ENCODE data around the gene CPT1C.

The CPT1C gene

DNA sequence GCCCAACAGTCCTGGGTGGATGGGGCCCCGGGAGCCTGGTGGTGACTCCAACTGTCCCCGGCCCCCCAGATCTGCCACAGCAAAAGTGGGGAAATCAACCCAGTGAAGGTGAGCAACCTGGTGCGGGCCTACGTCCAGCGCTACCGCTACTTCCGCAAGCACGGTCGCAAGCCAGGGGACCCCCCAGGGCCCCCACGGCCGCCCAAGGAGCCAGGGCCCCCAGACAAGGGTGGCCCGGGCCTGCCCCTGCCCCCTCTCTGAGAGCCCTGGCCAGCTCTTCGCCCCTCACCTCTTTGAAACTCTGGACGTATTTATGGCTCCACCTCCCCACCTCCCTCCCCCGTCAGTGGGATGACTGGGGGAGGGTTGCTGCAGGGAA is 32.8 kb upstream of the CPT1C start:
- TF ChIP-seq, protein P1, sequence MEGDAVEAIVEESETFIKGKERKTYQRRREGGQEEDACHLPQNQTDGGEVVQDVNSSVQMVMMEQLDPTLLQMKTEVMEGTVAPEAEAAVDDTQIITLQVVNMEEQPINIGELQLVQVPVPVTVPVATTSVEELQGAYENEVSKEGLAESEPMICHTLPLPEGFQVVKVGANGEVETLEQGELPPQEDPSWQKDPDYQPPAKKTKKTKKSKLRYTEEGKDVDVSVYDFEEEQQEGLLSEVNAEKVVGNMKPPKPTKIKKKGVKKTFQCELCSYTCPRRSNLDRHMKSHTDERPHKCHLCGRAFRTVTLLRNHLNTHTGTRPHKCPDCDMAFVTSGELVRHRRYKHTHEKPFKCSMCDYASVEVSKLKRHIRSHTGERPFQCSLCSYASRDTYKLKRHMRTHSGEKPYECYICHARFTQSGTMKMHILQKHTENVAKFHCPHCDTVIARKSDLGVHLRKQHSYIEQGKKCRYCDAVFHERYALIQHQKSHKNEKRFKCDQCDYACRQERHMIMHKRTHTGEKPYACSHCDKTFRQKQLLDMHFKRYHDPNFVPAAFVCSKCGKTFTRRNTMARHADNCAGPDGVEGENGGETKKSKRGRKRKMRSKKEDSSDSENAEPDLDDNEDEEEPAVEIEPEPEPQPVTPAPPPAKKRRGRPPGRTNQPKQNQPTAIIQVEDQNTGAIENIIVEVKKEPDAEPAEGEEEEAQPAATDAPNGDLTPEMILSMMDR (IDR thresholded peaks at IDR 0.05; ENCODE audit: low read depth, low read length, missing control alignments), result no peak
- DNase-seq, result no peak
- H3K36me3 ChIP-seq (replicated peaks), result peaks cover 90% of the 10 kb centered on the region
- in situ Hi-C loops (cut with HindIII; ENCODE audit: low pct_ligation_motif_present, low sequenced_read_pairs), result no loop called here
- H3K27ac ChIP-seq, result no peak overlapping the region
- no peak overlapping the region for H3K4me3 ChIP-seq (ENCODE audit: low read depth, low read length)
- H3K27me3 ChIP-seq (replicated peaks), result no peaks in the 10 kb centered on the region

DNA sequence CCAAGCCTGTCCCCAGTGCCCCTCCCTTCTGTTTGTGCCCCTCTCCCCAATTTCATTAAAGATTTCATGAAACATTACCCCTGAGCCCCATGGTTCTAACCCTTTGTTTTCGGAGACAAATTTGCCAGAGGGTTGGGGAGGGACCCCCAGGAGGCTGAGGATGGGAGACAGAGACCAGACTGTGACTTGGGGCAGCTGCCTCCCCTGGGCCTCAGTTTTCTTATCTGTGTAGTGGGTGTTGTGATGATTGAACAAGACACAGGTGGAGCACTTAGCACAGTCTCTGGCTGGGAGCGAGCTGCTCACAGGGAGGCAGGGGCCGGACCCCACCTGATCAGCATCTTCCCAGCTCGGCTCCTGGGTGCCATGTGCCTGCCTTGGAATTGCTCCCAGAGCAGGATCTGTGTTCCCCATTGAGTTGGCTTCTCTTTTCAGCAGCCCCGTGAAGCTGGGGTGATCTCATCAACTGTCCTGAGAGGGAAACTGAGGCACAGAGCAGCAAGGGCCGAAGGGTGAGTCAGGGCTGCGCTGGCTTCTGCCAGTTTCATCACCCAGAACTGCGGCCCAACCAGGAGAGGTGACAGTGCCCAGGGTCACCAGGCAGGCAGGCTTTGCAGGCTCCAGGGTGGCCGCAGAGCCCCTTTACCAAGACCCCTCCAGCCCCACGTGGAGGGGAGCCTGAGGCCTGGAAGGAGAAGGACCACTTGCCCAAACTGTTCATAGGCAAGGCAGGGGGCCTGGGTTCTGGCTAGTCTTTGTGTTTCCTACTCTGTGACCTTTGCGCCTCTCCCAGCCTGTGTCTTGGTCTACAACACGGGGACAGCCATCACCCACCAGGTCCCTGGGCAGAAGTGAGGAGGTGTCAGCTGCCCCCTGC is 32.1 kb upstream of the CPT1C start:
- Histone ChIP-seq H3K27ac (no peak overlapping the region), H3K36me3 (replicated peaks) (peaks cover 85% of the 10 kb centered on the region), H3K27me3 (replicated peaks) (no peaks in the 10 kb centered on the region), H3K4me3 (ENCODE audit: low read depth, low read length) (no peak overlapping the region)
- no peak for DNase-seq
- in situ Hi-C loops (cut with HindIII; ENCODE audit: low pct_ligation_motif_present, low sequenced_read_pairs), result no loop called here
- TF ChIP-seq, protein P1 (IDR thresholded peaks at IDR 0.05; ENCODE audit: low read depth, low read length, missing control alignments), result no peak

DNA sequence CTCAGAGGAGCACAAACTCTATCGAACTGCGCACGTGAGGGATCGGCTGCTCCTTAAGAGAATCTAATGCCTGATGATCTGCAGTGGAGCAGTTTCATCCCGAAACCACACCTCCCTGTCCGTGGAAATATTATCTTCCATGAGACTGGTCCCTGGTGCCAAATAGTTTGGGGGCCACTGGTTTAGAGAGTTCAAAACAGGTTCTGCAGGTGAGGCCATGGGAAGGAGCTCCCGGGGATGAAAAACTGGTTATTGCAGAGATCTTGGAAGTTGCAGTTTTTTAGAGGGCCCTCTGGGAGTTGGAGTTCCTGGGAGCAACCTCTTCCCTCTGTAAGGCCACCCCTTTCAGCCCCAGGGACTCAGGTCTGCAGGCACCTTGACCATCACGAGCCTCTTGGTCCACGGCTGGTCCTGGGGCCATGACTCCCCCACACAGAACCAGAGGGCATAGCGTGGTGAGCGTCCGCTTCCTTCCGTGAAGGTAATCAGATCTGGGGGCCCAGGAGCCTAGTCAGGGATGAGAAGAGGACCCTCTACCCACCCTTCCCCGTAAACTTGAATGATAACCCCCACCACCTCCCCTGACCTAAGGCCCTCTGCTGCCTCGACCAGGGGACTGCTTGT is 30.5 kb upstream of the CPT1C start:
- TF ChIP-seq, protein P1 (IDR thresholded peaks at IDR 0.05; ENCODE audit: low read depth, low read length, missing control alignments), result no peak
- no peak overlapping the region for H3K4me3 ChIP-seq (ENCODE audit: low read depth, low read length)
- DNase-seq, result no peak
- H3K36me3 ChIP-seq (replicated peaks), result peaks cover 70% of the 10 kb centered on the region
- in situ Hi-C loops (cut with HindIII; ENCODE audit: low pct_ligation_motif_present, low sequenced_read_pairs), result no loop called here
- no peak overlapping the region for H3K27ac ChIP-seq
- H3K27me3 ChIP-seq (replicated peaks), result no peaks in the 10 kb centered on the region

DNA sequence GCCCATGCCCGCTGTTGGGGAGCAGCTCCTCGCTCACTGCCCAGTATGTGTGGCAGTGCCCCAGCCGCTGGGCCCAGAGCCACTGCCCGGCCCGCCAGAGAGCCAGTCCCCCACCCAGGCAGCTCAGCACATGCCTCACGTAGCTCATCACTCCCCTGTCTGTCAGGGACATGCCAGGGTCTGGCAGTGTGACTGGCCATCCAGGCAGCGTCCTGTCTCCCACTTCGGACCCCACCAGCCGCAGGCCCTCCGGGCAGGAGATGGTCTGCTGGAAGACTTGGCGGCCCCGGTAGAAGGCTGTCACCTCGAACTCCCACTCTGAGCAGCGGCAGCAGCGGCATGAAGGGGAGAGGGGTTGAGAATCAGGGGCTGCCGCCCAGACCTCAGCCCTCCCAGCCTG is 28.9 kb upstream of the CPT1C start:
- TF ChIP-seq, protein P1 (IDR thresholded peaks at IDR 0.05; ENCODE audit: low read depth, low read length, missing control alignments), result no peak
- no peak overlapping the region for H3K27ac ChIP-seq
- in situ Hi-C loops (cut with HindIII; ENCODE audit: low pct_ligation_motif_present, low sequenced_read_pairs), result no loop called here

DNA sequence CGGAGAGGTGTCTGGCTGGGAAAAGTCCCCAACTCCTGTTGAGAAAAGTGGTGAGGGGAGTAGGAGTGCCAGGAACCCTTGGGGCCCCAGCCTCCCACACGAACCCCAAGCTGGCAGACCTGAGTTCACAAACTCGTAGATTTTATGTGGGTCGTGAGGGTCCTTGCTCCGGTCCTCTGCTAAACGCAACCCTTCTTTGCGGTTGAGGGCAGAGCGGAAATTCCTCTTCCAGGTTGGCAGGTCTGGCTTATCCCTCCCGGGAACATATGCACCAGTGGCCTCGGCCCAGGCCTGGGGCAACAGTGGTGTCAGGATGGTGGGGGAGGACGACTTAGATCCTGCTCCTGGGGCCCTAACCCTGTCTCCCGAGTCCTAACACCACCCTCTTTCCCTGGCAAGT is 27.7 kb upstream of the CPT1C start:
- H3K36me3 ChIP-seq (replicated peaks), result peaks cover 45% of the 10 kb centered on the region
- TF ChIP-seq, protein P1 (IDR thresholded peaks at IDR 0.05; ENCODE audit: low read depth, low read length, missing control alignments), result no peak
- H3K27ac ChIP-seq, result no peak overlapping the region
- in situ Hi-C loops (cut with HindIII; ENCODE audit: low pct_ligation_motif_present, low sequenced_read_pairs), result no loop called here
- no peak overlapping the region for H3K4me3 ChIP-seq (ENCODE audit: low read depth, low read length)
- H3K27me3 ChIP-seq (replicated peaks), result no peaks in the 10 kb centered on the region
- DNase-seq, result no peak

More for the DNA sequence above, 28.9 kb upstream of the CPT1C start:
- no peaks in the 10 kb centered on the region for H3K27me3 ChIP-seq (replicated peaks)
- no peak for DNase-seq
- H3K4me3 ChIP-seq (ENCODE audit: low read depth, low read length), result no peak overlapping the region
- H3K36me3 ChIP-seq (replicated peaks), result peaks cover 55% of the 10 kb centered on the region
